ENCODE measurements around the gene CCL25. TPM values are rescaled to one million over a fixed set of nuclear protein-coding genes. Genes with fewer than 3 reads are reported as not detected.

The CCL25 gene
- total and polyA plus RNA-seq, 11 donors: not detected

- DNase-seq (no peak), ATAC-seq (no peak)
- H3K4me3 ChIP-seq: no peak overlapping the region
- no peak for TF ChIP-seq POLR2A (IDR thresholded peaks at IDR 0.05)
- TF ChIP-seq CTCF (IDR thresholded peaks at IDR 0.05): no peak
- no peak overlapping the region for H3K27ac ChIP-seq
- no peaks in the 10 kb centered on the region for H3K4me1 ChIP-seq
- H3K9me3 ChIP-seq: peaks cover 0 to 57% (median 31%) of the 10 kb centered on the region in 12 donors
- intact Hi-C loops (cut with DNase I): no loop called here
- H3K36me3 ChIP-seq: no peaks in the 10 kb centered on the region
- 70 to 74% (median 71%) methylated on average over 2 of the region's 2 CpGs for WGBS, 4 donors
- peaks cover 0 to 5% (median 0%) of the 10 kb centered on the region in 9 donors for H3K27me3 ChIP-seq
These were observed 42.9 kb downstream of the CCL25 start for GRCh38 chr19:8095354-8095886.

- WGBS, 4 donors: 95 to 100% (median 97%) methylated on average over 2 to 3 of the region's 3 CpGs
- H3K4me3 ChIP-seq: no peak overlapping the region
These were observed 43.5 kb downstream of the CCL25 start for GRCh38 chr19:8096071-8096470.

GRCh38 chr19:8097198-8097597, 44.6 kb downstream of the CCL25 start:
- Histone ChIP-seq H3K9me3 (peaks cover 0 to 48% (median 31%) of the 10 kb centered on the region in 12 donors), H3K27ac (no peak overlapping the region), H3K4me3 (no peak overlapping the region), H3K27me3 (no peaks in the 10 kb centered on the region), H3K4me1 (no peaks in the 10 kb centered on the region), H3K36me3 (no peaks in the 10 kb centered on the region)
- no peak for ATAC-seq
- WGBS, 4 donors: 90 to 99% (median 91%) methylated on average over 9 to 10 of the region's 10 CpGs
- DNase-seq: no peak
- no peak for TF ChIP-seq POLR2A (IDR thresholded peaks at IDR 0.05)
- TF ChIP-seq CTCF (IDR thresholded peaks at IDR 0.05): no peak
- intact Hi-C loops (cut with DNase I): no loop called here

More at GRCh38 chr19:8096071-8096470, 43.5 kb downstream of the CCL25 start:
- H3K9me3 ChIP-seq: peaks cover 0 to 50% (median 31%) of the 10 kb centered on the region in 12 donors
- no peaks in the 10 kb centered on the region for H3K4me1 ChIP-seq
- DNase-seq (no peak), ATAC-seq (no peak)
- no peak overlapping the region for H3K27ac ChIP-seq
- no peaks in the 10 kb centered on the region for H3K36me3 ChIP-seq
- intact Hi-C loops (cut with DNase I): no loop called here
- peaks cover 0 to under 1% (median 0%) of the 10 kb centered on the region in 9 donors for H3K27me3 ChIP-seq
- TF ChIP-seq POLR2A (IDR thresholded peaks at IDR 0.05) (no peak), CTCF (IDR thresholded peaks at IDR 0.05) (no peak)

GRCh38 chr19:8097681-8098567, 45.4 kb downstream of the CCL25 start:
- DNase-seq: no peak
- peaks cover 0 to 44% (median 31%) of the 10 kb centered on the region in 12 donors for H3K9me3 ChIP-seq

More at GRCh38 chr19:8097681-8098567, 45.4 kb downstream of the CCL25 start:
- intact Hi-C loops (cut with DNase I): no loop called here
- Histone ChIP-seq H3K4me1 (no peaks in the 10 kb centered on the region), H3K27ac (no peak overlapping the region), H3K36me3 (no peaks in the 10 kb centered on the region), H3K27me3 (no peaks in the 10 kb centered on the region), H3K4me3 (no peak overlapping the region)
- no peak for ATAC-seq
- no peak for TF ChIP-seq CTCF (IDR thresholded peaks at IDR 0.05)
- no peak for TF ChIP-seq POLR2A (IDR thresholded peaks at IDR 0.05)
- WGBS, 4 donors: 79 to 86% (median 85%) methylated on average over 5 of the region's 5 CpGs
